Measurements from ENCODE around the gene CLUH.

- TF ChIP-seq CTCF (IDR thresholded peaks at IDR 0.05) (no peak), POLR2AphosphoS5 (IDR thresholded peaks at IDR 0.05) (no peak)
Measured at GRCh38 chr17:2701996-2702741, 9.4 kb downstream of the CLUH start.

All from prostate gland (tissue), 2 donors.